Smooth muscle cell (in vitro differentiated cells): ENCODE measurements around the gene DENND10. TPM values are rescaled to one million over a fixed set of nuclear protein-coding genes. Genes with fewer than 3 reads are reported as not detected.
A peak's percentile ranks its signal among the peaks of the same experiment; 100 is the strongest.

Source experiments
- DNase-seq: peaks from one replicate; lab custom pipeline; 2025; ENCODE audit not compliant: unreplicated experiment; lab: John Stamatoyannopoulos, UW
- H2AFZ ChIP-seq: fragments of 200-600 bp; sonication (generic); 2 replicates; pipeline ENCODE4 v1.6.0; 2016; ENCODE audit warnings: antibody characterized with exemption, low read depth, mild to moderate bottlenecking
- H3F3A ChIP-seq: fragments of 200-600 bp; sonication (generic); 2 replicates; pipeline ENCODE4 v1.6.0; 2017; ENCODE audit warnings: antibody characterized with exemption, low read depth
- H3K27ac ChIP-seq: fragments of 200-600 bp; sonication (generic); 2 replicates; pipeline ENCODE4 v1.5.1; 2016; ENCODE audit warnings: low read depth, mild to moderate bottlenecking
- H3K27me3 ChIP-seq: fragments of 200-600 bp; sonication (generic); 2 replicates; pipeline ENCODE4 v1.6.1; 2016; ENCODE audit warnings: low read depth, mild to moderate bottlenecking
- H3K36me3 ChIP-seq: fragments of 200-600 bp; sonication (generic); 2 replicates; pipeline ENCODE4 v1.5.1; 2016; ENCODE audit warnings: low read depth
- H3K4me1 ChIP-seq: fragments of 200-600 bp; sonication (generic); 2 replicates; pipeline ENCODE4 v1.5.1; 2016; ENCODE audit warnings: low read depth
- H3K4me2 ChIP-seq: fragments of 200-600 bp; sonication (generic); 2 replicates; pipeline ENCODE4 v1.6.0; 2016; ENCODE audit warnings: mild to moderate bottlenecking
- H3K4me3 ChIP-seq: fragments of 200-600 bp; sonication (generic); 2 replicates; pipeline ENCODE4 v1.5.1; 2016; ENCODE audit warnings: mild to moderate bottlenecking
- H3K79me2 ChIP-seq: fragments of 200-600 bp; sonication (generic); 2 replicates; pipeline ENCODE4 v1.6.0; 2016; ENCODE audit warnings: low read depth, mild to moderate bottlenecking
- H3K9ac ChIP-seq: fragments of 200-600 bp; sonication (generic); 2 replicates; pipeline ENCODE4 v1.6.0; 2016; ENCODE audit warnings: low read depth
- H3K9me3 ChIP-seq: fragments of 200-600 bp; sonication (generic); replicated peaks from 2 replicates; pipeline ENCODE4 v1.5.1; 2016; ENCODE audit warnings: low read depth
- H4K20me1 ChIP-seq: fragments of 200-600 bp; sonication (generic); 2 replicates; pipeline ENCODE4 v1.6.0; 2016; ENCODE audit warnings: low read depth
- WGBS: methylation state at CpG from one replicate; pipeline ENCODE4 v1.1.7; 2016; ENCODE audit warnings: low lambda C conversion rate; 5-methylcytosine and 5-hydroxymethylcytosine counted together
- polyA plus RNA-seq: library from polyadenylated mRNA; unstranded; fragments of >200 nt; fragmentation: Nextera tagmentation; extraction: Ambion mirVana; gene quantifications from 2 replicates; pipeline ENCODE4 v1.2.1, GENCODE V29; 2016
- total RNA-seq: library from RNA; depleted of rRNA; stranded (reverse); fragments of >200 nt; gene quantifications from 2 replicates; pipeline ENCODE4 v1.2.3, GENCODE V29; 2014
- TF ChIP-seq, protein P1 (sequence below): fragments of 200-600 bp; sonication (generic); IDR thresholded peaks from 2 replicates; pipeline ENCODE4 v1.5.1; 2017; ENCODE audit warnings: borderline replicate concordance, mild to moderate bottlenecking, antibody characterized with exemption; ENCODE audit not compliant: insufficient read depth, poor library complexity, severe bottlenecking

DENND10 gene
- total and polyA plus RNA-seq, 2 experiments from 2014 or later, result 45.1 to 57.2 TPM

DNA sequence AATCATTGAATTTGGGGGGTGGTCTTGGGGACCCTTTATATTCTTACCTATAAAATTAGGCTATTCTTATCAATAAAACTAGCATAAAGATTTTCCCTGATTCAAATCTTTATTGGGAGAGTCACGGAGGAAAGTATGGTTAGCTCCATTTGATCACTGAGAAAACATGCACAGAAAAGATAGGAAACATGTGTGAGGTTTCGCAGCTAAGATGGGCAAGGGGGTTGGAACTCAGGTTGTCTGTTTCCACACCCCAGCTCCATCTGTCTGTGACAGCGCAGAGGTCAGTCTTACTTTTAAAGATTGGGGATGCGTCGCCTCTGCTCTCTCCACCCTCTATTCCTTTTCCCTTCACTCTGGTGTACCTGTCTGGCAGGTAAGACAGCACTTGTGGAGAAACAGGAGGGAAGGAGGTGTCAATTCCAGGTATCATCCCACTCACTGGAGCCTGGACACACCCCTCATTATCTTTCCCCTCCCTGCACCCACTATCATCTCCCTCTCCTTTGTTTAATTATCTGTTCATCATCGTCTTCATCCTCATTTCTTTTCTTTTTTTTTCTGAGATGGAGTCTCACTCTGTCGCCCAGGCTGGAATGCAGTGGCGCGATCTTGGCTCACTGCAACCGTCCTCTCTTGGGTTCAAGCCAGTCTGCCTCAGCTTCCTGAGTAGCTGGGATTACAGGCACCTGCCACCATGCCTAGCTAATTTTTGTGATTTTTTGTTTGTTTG is 2.4 kb upstream of the DENND10 start:
- Histone ChIP-seq H3K27me3 (no peaks in the 10 kb centered on the region), H3K4me1 (peaks cover 9% of the 10 kb centered on the region), H3F3A (peaks cover 5% of the 10 kb centered on the region), H4K20me1 (peaks cover 14% of the 10 kb centered on the region), H3K79me2 (peaks cover 19% of the 10 kb centered on the region), H3K36me3 (no peaks in the 10 kb centered on the region), H3K27ac (no peak overlapping the region), H3K4me2 (no peak overlapping the region), H3K9me3 (no peaks in the 10 kb centered on the region), H2AFZ (no peak overlapping the region), H3K4me3 (no peak overlapping the region), H3K9ac (no peak overlapping the region)
- TF ChIP-seq, protein P1, sequence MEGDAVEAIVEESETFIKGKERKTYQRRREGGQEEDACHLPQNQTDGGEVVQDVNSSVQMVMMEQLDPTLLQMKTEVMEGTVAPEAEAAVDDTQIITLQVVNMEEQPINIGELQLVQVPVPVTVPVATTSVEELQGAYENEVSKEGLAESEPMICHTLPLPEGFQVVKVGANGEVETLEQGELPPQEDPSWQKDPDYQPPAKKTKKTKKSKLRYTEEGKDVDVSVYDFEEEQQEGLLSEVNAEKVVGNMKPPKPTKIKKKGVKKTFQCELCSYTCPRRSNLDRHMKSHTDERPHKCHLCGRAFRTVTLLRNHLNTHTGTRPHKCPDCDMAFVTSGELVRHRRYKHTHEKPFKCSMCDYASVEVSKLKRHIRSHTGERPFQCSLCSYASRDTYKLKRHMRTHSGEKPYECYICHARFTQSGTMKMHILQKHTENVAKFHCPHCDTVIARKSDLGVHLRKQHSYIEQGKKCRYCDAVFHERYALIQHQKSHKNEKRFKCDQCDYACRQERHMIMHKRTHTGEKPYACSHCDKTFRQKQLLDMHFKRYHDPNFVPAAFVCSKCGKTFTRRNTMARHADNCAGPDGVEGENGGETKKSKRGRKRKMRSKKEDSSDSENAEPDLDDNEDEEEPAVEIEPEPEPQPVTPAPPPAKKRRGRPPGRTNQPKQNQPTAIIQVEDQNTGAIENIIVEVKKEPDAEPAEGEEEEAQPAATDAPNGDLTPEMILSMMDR, result no peak
- no peak for DNase-seq
- 87% methylated on average over 10 of the region's 10 CpGs for WGBS

DNA sequence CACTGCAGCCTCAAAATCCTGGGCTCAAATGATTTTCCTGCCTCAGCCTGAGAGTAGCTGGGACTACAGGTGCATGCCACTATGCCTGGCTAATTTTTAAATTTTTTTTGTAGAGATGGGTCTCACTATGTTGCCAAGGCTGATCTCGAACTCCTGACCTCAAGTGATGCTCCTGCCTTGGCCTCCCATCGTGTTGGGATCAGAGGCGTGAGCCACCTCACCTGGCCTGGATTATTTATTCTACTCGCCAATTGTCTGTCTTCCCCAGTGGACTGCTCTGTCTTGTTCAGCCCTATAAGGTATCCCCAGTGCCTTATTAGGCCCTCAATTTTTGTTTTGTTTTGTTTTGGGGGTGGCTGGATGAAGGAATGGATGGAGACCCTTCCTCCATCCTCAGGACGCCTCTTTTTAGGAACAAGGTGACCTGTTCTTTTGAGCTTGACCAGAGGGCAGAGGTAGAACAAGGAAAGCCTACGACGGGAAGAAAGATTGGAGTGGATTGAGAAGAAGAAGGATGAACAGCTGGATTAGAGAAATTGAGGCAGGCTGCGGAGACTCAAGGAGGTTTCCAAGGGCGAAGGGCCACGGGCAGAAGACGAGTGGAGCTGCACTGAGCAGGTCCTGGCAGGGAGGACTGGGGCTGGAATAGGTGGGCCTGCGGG is 541 bp upstream of the DENND10 start:
- no peaks in the 10 kb centered on the region for H3K36me3 ChIP-seq
- H3K4me3 ChIP-seq, result no peak overlapping the region
- 71% methylated on average over 9 of the region's 12 CpGs for WGBS
- TF ChIP-seq, protein P1, result no peak
- DNase-seq, result no peak
- no peak overlapping the region for H3K4me2 ChIP-seq
- peaks cover 24% of the 10 kb centered on the region for H3K79me2 ChIP-seq
- no peak overlapping the region for H2AFZ ChIP-seq
- no peak overlapping the region for H3K9ac ChIP-seq
- peaks cover 14% of the 10 kb centered on the region for H4K20me1 ChIP-seq
- H3K4me1 ChIP-seq, result peaks cover 9% of the 10 kb centered on the region
- no peaks in the 10 kb centered on the region for H3K9me3 ChIP-seq
- peaks cover 5% of the 10 kb centered on the region for H3F3A ChIP-seq
- H3K27ac ChIP-seq, result no peak overlapping the region
- no peaks in the 10 kb centered on the region for H3K27me3 ChIP-seq

DNA sequence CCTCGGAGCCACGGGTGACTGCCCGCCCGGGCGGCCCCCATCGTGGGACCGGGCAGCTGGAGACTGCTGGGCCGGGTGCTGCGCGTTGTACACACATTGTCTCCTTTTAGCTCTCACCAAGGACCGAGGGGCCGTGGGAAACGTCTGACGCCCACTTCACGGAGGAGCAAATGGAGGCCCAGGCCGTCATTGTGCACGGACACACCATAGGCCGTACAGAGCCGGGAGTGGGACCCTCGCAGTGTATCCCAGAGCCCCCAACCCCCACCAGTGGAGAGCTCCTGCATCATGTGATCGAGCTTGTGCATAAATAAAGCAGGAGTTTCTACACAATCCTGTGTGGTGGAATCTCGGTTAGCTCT is 722 bp downstream of the DENND10 start:
- Histone ChIP-seq H3K4me2 (peak overlapping the region; percentile 99), H3K27me3 (no peaks in the 10 kb centered on the region), H3K9ac (peak overlapping the region; percentile 32), H3K36me3 (no peaks in the 10 kb centered on the region), H3K4me3 (peak overlapping the region; percentile 87), H3K27ac (no peak overlapping the region), H3F3A (peaks cover 5% of the 10 kb centered on the region), H3K79me2 (peaks cover 24% of the 10 kb centered on the region), H3K9me3 (no peaks in the 10 kb centered on the region), H3K4me1 (peaks cover 9% of the 10 kb centered on the region), H2AFZ (peak overlapping the region; percentile 93), H4K20me1 (peaks cover 14% of the 10 kb centered on the region)
- WGBS, result 2% methylated on average over 12 of the region's 22 CpGs
- TF ChIP-seq, protein P1, result no peak
- DNase-seq, result peak; percentile 30
